Thyroid gland (tissue), 4 donors: ENCODE measurements around the gene LCN2. TPM values are rescaled to one million over a fixed set of nuclear protein-coding genes. Genes with fewer than 3 reads are reported as not detected.

Source experiments
- DNase-seq, 2 donors: peaks; one replicate each; pipeline ENCODE4 v3.0.0-alpha.2; 2019
- H3K27ac ChIP-seq, 3 donors: fragments of 200-600 bp; sonication (generic); 1 replicate in 2 of 3; 2 replicates in 1 of 3; pipeline ENCODE4 v1.5.1; 2016 to 2019; ENCODE audit warnings: mild to moderate bottlenecking in 1 of 3, moderate library complexity in 1 of 3
- H3K27me3 ChIP-seq: fragments of 200-600 bp; sonication (generic); one replicate; pipeline ENCODE4 v1.5.1; 2019
- H3K36me3 ChIP-seq, 2 donors: fragments of 200-600 bp; sonication (generic); one replicate each; pipeline ENCODE4 v1.5.1; 2016 to 2019
- H3K4me1 ChIP-seq, 2 donors: fragments of 200-600 bp; sonication (generic); one replicate each; pipeline ENCODE4 v1.5.1; 2017 to 2019
- H3K4me3 ChIP-seq, 3 donors: fragments of 200-600 bp; sonication (generic); replicated peaks in 1 of 3; 1 replicate in 2 of 3; 2 replicates in 1 of 3; pipeline ENCODE4 v1.5.1; 2016; ENCODE audit warnings: mild to moderate bottlenecking in 1 of 3
- H3K9me3 ChIP-seq: fragments of 200-600 bp; sonication (generic); one replicate; pipeline ENCODE4 v1.5.1; 2017
- POLR2A ChIP-seq, 2 donors: fragments of 450-650 bp; IDR thresholded peaks; one replicate each; pipeline ENCODE4 v1.6.1; 2017; ENCODE audit warnings: antibody characterized with exemption in 2 of 2, mild to moderate bottlenecking in 2 of 2, moderate library complexity in 1 of 2
- WGBS, 2 donors: methylation state at CpG; one replicate each; pipeline ENCODE4 v1.1.5; 2017; 5-methylcytosine and 5-hydroxymethylcytosine counted together
- intact Hi-C: fragments of 100-400 bp; cut with DNase I; formaldehyde crosslinking; loops from one replicate; pipeline ENCODE4 v1.15.1; 2023
- total RNA-seq, 4 donors: library from RNA; depleted of rRNA; stranded (reverse); fragments of >200 nt; gene quantifications; one replicate each; pipeline ENCODE4 v1.2.3, GENCODE V29; 2016
- TF ChIP-seq, protein P1 (sequence below), 6 experiments: fragments of 200-600 bp in 3 of 6; fragments of 450-650 bp in 3 of 6; sonication (generic) in 3 of 6; IDR thresholded peaks; one replicate each; pipeline ENCODE4 v1.5.1; 2016 to 2019; ENCODE audit warnings: antibody characterized with exemption in 6 of 6, mild to moderate bottlenecking in 2 of 6, inconsistent platforms in 1 of 6, moderate library complexity in 1 of 6

Gene LCN2
- total RNA-seq, 4 donors from 2014 or later = 0.45 to 10.6 (median 2.5) TPM

DNA sequence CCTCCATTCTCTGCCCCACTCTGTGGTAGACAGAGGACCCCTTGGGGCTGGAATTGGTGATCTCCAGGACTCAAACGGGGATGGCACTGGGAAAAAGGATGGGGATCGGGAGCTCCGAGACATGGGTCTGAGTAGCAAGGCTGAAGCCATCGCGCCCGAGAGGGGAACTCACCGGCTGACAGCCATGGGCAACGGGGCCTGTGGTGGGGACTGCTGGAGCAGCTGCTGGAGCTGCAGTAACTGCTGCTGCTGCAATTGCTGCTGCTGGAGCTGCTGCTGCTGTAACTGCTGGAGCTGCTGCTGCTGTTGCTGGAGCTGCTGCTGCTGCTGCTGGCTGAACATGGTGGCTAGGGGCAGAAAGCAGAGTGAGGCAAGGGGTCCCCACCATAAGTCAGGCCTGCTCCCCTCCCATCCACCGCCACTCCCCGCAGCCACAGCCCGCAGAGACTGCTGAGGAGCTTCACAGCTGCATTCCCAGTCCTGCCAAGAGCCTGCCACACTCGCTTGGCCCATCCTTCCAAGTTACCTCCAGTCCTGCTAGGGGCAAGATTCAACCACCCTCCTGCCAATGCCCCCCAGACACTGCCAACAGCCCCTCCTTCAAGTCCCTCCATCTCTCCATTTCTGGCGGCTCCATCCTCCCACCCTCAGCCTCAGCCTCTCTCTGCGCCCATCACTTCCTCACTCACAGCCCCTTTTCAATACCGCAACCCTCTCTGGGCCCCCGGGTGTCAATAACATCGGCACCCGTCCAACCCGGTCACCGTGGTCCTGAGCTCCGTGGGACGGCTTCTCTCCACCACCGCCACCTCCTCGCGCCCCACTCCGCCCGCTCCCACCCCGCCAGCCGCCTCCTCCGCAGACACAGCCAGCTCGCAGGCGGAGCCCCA is 41.5 kb downstream of the LCN2 start:
- H3K9me3 ChIP-seq = no peaks in the 10 kb centered on the region
- H3K27me3 ChIP-seq = no peaks in the 10 kb centered on the region
- TF ChIP-seq POLR2A (IDR thresholded peaks at IDR 0.05) = no peak
- peak overlapping the region; percentile 82 to 94 (median 89) for H3K4me3 ChIP-seq
- DNase-seq = no peak
- no peaks in the 10 kb centered on the region for H3K36me3 ChIP-seq
- H3K27ac ChIP-seq = peak overlapping the region; percentile 66 to 75 (median 74)
- intact Hi-C loops = no loop called here
- peaks cover 10 to 16% of the 10 kb centered on the region in 2 donors for H3K4me1 ChIP-seq
- WGBS, 2 donors = 19 to 20% methylated on average over 29 to 31 of the region's 32 CpGs

DNA sequence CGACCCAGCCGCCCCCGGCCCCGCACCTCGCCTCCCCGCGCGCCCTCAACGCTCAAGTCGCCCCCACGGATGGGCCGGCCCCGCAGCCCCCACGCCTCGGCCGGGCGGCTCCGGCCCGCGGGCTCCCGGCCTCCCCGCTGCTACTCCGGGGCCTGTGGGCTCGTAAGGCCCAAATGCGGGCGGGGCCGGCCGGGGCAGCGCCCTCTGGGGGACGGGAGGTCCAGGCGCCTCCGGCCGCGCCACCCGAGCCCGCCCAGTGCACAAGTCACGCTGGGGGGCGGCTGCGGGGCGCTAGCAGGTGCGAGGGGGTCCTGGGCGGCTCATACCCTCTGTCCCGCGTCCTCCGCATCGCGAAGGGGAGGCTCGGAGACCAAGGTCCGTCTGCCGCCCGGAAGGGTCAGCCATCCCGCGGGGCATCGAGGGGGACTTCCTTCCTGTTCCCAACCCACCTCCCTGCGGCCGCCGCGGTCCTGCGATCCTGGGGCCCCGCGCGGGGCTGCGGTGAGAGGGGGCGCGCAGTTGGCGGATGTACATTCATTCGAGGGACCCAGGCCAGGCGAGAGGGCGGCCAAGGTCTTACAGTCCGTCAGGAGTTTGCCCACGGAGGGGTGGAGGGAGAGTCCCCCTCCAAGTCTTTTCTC is 42.3 kb downstream of the LCN2 start, which contains the start of gene CIZ1:
Gene CIZ1, minus strand, starts transcription at position 167 of the 641 bp plus-strand sequence. CDS start 715 bp downstream, outside the sequence.
- intact Hi-C loops = no loop called here
- Histone ChIP-seq H3K27me3 (no peaks in the 10 kb centered on the region), H3K36me3 (no peaks in the 10 kb centered on the region), H3K9me3 (no peaks in the 10 kb centered on the region), H3K4me1 (peaks cover 10 to 16% of the 10 kb centered on the region in 2 donors), H3K4me3 (peak within 1 kb of the TSS; percentile 82 to 94 (median 89)), H3K27ac (peak within 1 kb of the TSS; percentile 66 to 75 (median 74))
- DNase-seq = peak; percentile 77 to 78
- 0% methylated on average over 4 to 18 of the region's 71 CpGs for WGBS, 2 donors
- TF ChIP-seq, protein P1, sequence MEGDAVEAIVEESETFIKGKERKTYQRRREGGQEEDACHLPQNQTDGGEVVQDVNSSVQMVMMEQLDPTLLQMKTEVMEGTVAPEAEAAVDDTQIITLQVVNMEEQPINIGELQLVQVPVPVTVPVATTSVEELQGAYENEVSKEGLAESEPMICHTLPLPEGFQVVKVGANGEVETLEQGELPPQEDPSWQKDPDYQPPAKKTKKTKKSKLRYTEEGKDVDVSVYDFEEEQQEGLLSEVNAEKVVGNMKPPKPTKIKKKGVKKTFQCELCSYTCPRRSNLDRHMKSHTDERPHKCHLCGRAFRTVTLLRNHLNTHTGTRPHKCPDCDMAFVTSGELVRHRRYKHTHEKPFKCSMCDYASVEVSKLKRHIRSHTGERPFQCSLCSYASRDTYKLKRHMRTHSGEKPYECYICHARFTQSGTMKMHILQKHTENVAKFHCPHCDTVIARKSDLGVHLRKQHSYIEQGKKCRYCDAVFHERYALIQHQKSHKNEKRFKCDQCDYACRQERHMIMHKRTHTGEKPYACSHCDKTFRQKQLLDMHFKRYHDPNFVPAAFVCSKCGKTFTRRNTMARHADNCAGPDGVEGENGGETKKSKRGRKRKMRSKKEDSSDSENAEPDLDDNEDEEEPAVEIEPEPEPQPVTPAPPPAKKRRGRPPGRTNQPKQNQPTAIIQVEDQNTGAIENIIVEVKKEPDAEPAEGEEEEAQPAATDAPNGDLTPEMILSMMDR (IDR thresholded peaks at IDR 0.05) = peak; percentile 16 to 92 (median 66)
- TF ChIP-seq POLR2A (IDR thresholded peaks at IDR 0.05) = peak in 1 of 2 donors; percentile 60

DNA sequence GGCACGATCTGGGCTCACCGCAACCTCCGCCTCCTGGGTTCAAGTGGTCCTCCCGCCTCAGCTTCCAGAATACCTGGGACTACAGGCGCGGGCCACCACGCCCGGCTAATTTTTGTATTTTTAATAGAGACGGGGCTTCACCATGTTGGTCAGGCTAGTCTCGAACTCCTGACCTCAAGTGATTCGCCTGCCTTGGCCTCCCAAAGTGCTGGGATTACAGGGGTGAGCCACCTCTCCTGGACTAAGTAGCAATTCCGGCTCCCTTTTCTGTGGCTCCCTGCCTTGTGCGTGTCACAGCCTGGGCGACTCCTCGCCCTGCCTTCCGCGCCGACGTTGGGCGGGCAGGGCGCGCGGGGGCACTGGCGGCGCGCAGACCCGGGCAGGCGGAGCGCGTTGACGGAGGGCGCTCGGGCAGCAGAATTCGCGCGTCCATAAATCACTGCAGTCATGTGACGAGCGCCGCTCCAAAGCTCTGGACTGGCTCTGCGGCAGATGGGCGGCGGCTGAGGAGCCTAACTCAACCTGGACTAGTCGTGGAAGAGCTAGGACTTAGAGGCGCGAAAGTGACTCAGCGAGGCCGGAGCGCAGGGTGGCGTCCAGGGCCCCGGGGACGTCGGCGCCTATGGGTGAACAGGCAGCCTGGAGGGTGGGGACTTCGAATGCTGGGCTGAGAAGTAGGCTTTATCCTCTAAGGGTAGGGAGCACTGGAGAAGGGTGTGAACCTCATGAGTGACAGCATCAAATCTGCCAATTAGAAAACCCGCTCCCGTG is 43.5 kb downstream of the LCN2 start:
- Histone ChIP-seq H3K4me3 (peak overlapping the region in 2 of 3 donors; percentile 15 to 82), H3K9me3 (no peaks in the 10 kb centered on the region), H3K27ac (peak overlapping the region; percentile 66 to 75 (median 74)), H3K36me3 (no peaks in the 10 kb centered on the region), H3K27me3 (no peaks in the 10 kb centered on the region), H3K4me1 (peaks cover 10 to 16% of the 10 kb centered on the region in 2 donors)
- 16 to 33% methylated on average over 29 to 34 of the region's 56 CpGs for WGBS, 2 donors
- TF ChIP-seq POLR2A (IDR thresholded peaks at IDR 0.05) = peak in 1 of 2 donors; percentile 73
- TF ChIP-seq, protein P1 (IDR thresholded peaks at IDR 0.05) = peak in 2 of 6 experiments; percentile 32 to 64
- intact Hi-C loops = no loop called here
- DNase-seq = peak; percentile 90 to 91

DNA sequence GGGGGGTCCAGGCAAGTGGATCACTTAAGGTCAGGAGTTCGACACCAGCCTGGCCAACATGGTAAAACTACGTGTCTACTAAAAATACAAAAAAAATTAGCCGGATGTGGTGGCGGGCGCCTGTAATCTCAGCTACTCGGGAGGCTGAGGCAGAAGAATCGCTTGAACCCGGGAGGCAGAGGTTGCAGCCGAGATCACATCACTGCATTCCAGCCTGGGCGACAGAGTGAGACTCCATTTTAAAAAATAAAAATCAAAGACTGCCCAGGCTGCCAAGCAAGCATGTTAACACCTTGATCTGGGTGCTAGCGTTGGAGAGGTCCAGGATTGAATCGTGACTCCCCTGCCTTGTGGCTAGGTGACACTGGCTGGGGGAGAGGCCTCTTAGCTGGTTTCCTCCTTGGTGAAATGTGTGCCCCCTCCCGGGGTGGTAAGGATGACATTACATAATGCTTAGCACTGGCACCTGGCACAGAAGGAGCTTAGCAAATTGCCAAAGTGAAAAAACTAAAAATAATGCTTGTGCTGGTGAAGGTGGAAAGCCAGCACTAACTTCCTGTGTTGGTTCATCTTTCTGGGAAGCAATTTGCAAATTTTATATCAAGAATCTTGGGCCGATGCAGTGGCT is 44.3 kb downstream of the LCN2 start:
- no peak for DNase-seq
- no peaks in the 10 kb centered on the region for H3K27me3 ChIP-seq
- H3K36me3 ChIP-seq = no peaks in the 10 kb centered on the region
- no peak for TF ChIP-seq POLR2A (IDR thresholded peaks at IDR 0.05)
- TF ChIP-seq, protein P1 (IDR thresholded peaks at IDR 0.05) = no peak
- H3K4me3 ChIP-seq = no peak overlapping the region
- peak overlapping the region; percentile 66 to 75 (median 74) for H3K27ac ChIP-seq
- intact Hi-C loops = no loop called here
- H3K9me3 ChIP-seq = no peaks in the 10 kb centered on the region
- H3K4me1 ChIP-seq = peaks cover 10 to 16% of the 10 kb centered on the region in 2 donors
- 83 to 85% methylated on average over 14 of the region's 14 CpGs for WGBS, 2 donors
